Right cardiac atrium (tissue), 5 donors: ENCODE data around the gene MT1M. TPM values are rescaled to one million over a fixed set of nuclear protein-coding genes. Genes with fewer than 3 reads are reported as not detected.

Experiments
- ATAC-seq, 2 donors: fragments of 200-7000 bp; cut with Tn5 transposase; one replicate each; pipeline versions ENCODE4 v1.8.0 to v1.9.1; 2020; ENCODE audit warnings: moderate library complexity in 2 of 2, mild to moderate bottlenecking in 1 of 2
- DNase-seq, 3 donors: peaks; one replicate each; pipeline ENCODE4 v3.0.0-alpha.2; 2020
- H3K27ac ChIP-seq: one replicate; pipeline ENCODE4 v1.5.1; 2013; ENCODE audit warnings: mild to moderate bottlenecking, low read length, control low read depth, moderate library complexity
- H3K27me3 ChIP-seq: one replicate; pipeline ENCODE4 v1.6.1; 2013; ENCODE audit not compliant: control insufficient read depth, insufficient read depth
- H3K4me1 ChIP-seq: one replicate; pipeline ENCODE4 v1.6.1; 2013; ENCODE audit warnings: low read length; ENCODE audit not compliant: control insufficient read depth, insufficient read depth
- H3K4me3 ChIP-seq: one replicate; pipeline ENCODE4 v1.5.1; 2013; ENCODE audit warnings: low read length, control low read depth
- H3K9me3 ChIP-seq: one replicate; pipeline ENCODE4 v1.6.1; 2013; ENCODE audit warnings: low read length; ENCODE audit not compliant: control insufficient read depth
- WGBS: extraction: QIAGEN DNeasy Blood & Tissue Kit; methylation state at CpG from one replicate; pipeline ENCODE4 v1.1.7; 2013; 5-methylcytosine and 5-hydroxymethylcytosine counted together
- intact Hi-C, 4 donors: fragments of 100-400 bp; cut with DNase I; formaldehyde crosslinking; loops; one replicate each; pipeline versions ENCODE4 v1.11.0 to v1.14.0; 2022 to 2023
- polyA plus RNA-seq: library from polyadenylated mRNA; stranded (reverse); fragments of 200-250 nt; gene quantifications from one replicate; pipeline ENCODE4 v1.2.3, GENCODE V29; 2013
- total RNA-seq, 4 donors: library from RNA; stranded (reverse); fragmentation: NEBNext Ultra II Directional; extraction: Animal tissue kit (Norgen Biotek cat#: 25700); gene quantifications; one replicate each; pipeline ENCODE4 v1.2.1, GENCODE V29; 2021
- donor health status: healthy with polysubstance abuse.
- donor health status: DM: no; HTN: yes; CAD: no.
- donor health status: DM: no; HTN: no; CAD: no.
- donor health status: DM: no; HTN: yes; CAD: no; lungs with severe emphysema.
- donor health status: DM: yes; HTN: yes; CAD: no.

The MT1M gene
- total and polyA plus RNA-seq, 5 donors = 3.0 to 26.7 (median 7.8) TPM

- H3K4me1 ChIP-seq = peaks cover 5% of the 10 kb centered on the region
- intact Hi-C loops = no loop called here
Measured at GRCh38 chr16:56630134-56630533, 2.3 kb upstream of the MT1M start.

GRCh38 chr16:56631197-56631596 lies 1.3 kb upstream of the MT1M start:
- 90% methylated on average over 10 of the region's 10 CpGs for WGBS
- ATAC-seq (no peak), DNase-seq (no peak)
- Histone ChIP-seq H3K4me3 (no peak overlapping the region), H3K27me3 (no peaks in the 10 kb centered on the region), H3K27ac (no peak overlapping the region), H3K4me1 (peaks cover 2% of the 10 kb centered on the region), H3K9me3 (no peaks in the 10 kb centered on the region)
- intact Hi-C loops = no loop called here

More at GRCh38 chr16:56630134-56630533, 2.3 kb upstream of the MT1M start:
- no peaks in the 10 kb centered on the region for H3K27me3 ChIP-seq
- 73% methylated on average over 3 of the region's 3 CpGs for WGBS
- H3K9me3 ChIP-seq = no peaks in the 10 kb centered on the region
- H3K4me3 ChIP-seq = no peak overlapping the region
- ATAC-seq = no peak
- no peak for DNase-seq
- H3K27ac ChIP-seq = no peak overlapping the region

GRCh38 chr16:56631832-56632155 lies 665 bp upstream of the MT1M start:
- intact Hi-C loops = no loop called here
- no peaks in the 10 kb centered on the region for H3K4me1 ChIP-seq
- H3K4me3 ChIP-seq = peak overlapping the region; percentile 41
- DNase-seq = no peak
- H3K27ac ChIP-seq = peak overlapping the region; percentile 75
- 19% methylated on average over 14 of the region's 14 CpGs for WGBS
- no peak for ATAC-seq
- H3K27me3 ChIP-seq = no peaks in the 10 kb centered on the region
- H3K9me3 ChIP-seq = no peaks in the 10 kb centered on the region

DNA sequence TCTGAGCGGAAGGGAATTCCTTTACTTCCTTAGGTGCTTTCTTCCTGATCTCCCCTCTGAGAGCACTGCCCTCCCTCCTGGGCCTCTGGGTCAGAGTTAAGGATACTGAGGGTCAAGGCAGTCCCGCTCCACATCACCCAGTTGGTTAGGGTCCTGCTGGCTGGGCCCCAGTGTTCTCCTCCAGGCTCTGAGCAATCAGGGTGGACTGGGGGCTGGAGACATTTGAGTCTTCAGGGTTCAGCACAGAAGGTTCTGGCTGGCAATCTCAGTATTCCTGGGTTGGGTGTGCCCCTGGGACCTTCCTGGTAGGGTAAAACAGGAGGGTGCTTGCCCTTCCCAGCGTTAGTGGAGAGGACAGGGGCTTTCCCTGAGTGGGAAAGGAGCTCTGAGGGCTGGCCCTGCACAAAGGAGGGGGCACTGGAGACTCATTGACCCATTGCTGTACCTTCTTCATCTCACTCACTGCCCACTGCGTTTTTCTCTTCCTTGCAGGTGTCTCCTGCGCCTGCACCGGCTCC lies 448 bp downstream of the MT1M start:
- intact Hi-C loops = no loop called here
- Histone ChIP-seq H3K4me1 (no peaks in the 10 kb centered on the region), H3K27me3 (no peaks in the 10 kb centered on the region), H3K27ac (peak overlapping the region; percentile 30), H3K9me3 (no peaks in the 10 kb centered on the region), H3K4me3 (peak overlapping the region; percentile 41)
- WGBS = 51% methylated on average over 6 of the region's 6 CpGs
- ATAC-seq (peak; percentile 1 to 3), DNase-seq (peak in 1 of 3 donors; percentile 18)

DNA sequence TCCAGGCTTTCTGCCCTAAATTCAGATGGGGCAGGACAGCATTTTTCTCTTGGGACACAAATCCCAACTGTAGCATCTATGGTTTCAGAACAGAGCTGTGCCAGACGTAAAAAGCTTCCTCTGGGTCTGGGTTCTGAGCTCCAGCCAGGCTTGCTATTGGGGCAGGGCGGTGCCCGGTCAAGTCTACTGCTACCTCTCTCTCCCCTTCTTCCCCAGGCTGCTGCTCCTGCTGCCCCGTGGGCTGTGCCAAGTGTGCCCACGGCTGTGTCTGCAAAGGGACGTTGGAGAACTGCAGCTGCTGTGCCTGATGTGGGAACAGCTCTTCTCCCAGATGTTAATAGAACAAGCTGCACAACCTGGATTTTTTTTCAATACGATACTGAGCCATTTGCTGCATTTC lies 1.1 kb downstream of the MT1M start:
- no peak for DNase-seq
- Histone ChIP-seq H3K4me1 (peaks cover under 1% of the 10 kb centered on the region), H3K9me3 (no peaks in the 10 kb centered on the region), H3K27me3 (no peaks in the 10 kb centered on the region), H3K4me3 (no peak overlapping the region), H3K27ac (no peak overlapping the region)
- 60% methylated on average over 7 of the region's 7 CpGs for WGBS
- ATAC-seq = no peak
- intact Hi-C loops = no loop called here

DNA sequence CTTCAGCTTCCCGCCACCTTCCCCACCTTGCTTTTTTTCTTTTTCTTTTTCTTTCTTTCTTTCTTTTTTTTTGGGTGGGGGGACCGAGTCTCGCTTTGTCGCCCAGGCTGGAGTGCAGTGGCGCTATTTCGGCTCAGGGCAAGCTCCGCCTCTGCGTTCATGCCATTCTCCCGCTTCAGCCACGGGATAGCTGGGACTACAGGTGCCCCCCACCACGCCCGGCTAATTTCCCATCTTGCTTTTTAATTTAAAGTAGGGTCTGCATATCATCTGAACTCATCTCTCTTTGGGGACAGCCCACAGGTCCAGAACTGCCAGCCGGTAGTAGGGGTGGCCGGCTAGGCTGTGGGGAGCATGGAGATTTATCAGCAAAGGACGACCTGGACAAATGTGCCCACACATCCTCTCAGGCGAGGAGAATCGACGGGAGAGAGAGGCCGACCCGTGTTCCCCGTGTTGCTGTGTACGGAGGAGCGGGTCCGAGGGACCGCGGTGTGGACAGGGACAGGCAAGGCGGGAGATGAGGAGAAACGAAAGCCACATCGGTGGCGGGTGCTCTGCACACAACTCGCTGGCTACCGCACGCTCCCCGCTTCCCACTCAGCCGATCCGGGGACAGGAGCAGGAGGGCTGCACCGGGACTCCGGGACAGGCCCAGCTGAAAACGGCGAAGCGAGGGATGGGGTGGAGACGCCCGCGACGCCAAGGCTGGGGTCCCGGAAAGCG lies 2.4 kb downstream of the MT1M start:
- no peak for ATAC-seq
- Histone ChIP-seq H3K4me1 (peaks cover 1% of the 10 kb centered on the region), H3K4me3 (peak overlapping the region; percentile 5), H3K27me3 (no peaks in the 10 kb centered on the region), H3K9me3 (no peaks in the 10 kb centered on the region), H3K27ac (no peak overlapping the region)
- peak in 1 of 3 donors; percentile 27 for DNase-seq
- intact Hi-C loops = no loop called here
- 26% methylated on average over 47 of the region's 47 CpGs for WGBS

- H3K4me3 ChIP-seq = peak overlapping the region; percentile 5
- H3K4me1 ChIP-seq = peaks cover 1% of the 10 kb centered on the region
- no peak overlapping the region for H3K27ac ChIP-seq
- DNase-seq = no peak
- ATAC-seq = no peak
- H3K27me3 ChIP-seq = no peaks in the 10 kb centered on the region
- intact Hi-C loops = no loop called here
- H3K9me3 ChIP-seq = no peaks in the 10 kb centered on the region
- WGBS = 15% methylated on average over 40 of the region's 40 CpGs
Measured at GRCh38 chr16:56635441-56635967, 3.0 kb downstream of the MT1M start.

GRCh38 chr16:56636616-56637413 lies 4.4 kb downstream of the MT1M start:
- intact Hi-C loops = no loop called here
- 50% methylated on average over 9 of the region's 9 CpGs for WGBS
- Histone ChIP-seq H3K4me3 (no peak overlapping the region), H3K27me3 (no peaks in the 10 kb centered on the region), H3K27ac (no peak overlapping the region), H3K4me1 (peaks cover 1% of the 10 kb centered on the region), H3K9me3 (no peaks in the 10 kb centered on the region)
- DNase-seq = no peak
- ATAC-seq = no peak

DNA sequence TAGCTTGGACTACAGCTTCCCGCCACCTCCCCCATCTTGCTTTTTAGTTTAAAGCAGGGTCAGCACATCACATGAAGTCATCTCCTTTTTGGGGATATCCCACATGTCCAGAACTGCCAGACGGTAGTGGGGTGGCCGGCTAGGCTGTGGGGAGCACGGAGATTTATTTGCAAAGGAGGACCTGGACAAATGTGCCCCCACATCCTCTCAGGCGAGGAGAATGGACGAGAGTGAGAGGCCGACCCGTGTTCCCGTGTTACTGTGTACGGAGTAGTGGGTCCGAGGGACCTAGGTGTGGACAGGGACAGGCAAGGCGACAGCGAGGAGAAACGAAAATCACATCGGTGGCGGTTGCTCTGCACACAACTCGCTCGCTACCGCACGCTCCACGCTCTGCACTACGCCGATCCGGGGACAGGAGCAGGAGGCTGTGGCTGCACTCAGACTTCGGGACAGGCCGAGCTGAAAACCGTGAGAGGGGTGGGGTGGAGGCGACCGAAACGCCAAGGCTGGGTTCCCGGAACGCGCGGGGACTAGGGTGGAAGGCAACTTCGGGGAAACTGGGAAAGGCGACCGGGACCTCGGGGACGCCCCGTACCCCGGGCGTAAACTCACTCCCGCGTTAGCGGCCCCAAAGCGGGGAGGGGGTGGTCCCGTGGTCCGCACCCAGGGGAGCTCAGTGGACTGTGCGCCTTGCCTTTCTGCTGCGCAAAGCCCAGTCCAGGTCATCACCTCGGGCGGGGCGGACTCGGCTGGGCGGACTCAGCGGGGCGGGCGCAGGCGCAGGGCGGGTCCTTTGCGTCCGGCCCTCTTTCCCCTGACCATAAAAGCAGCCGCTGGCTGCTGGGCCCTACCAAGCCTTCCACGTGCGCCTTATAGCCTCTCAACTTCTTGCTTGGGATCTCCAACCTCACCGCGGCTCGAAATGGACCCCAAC lies 5.6 kb downstream of the MT1M start, which contains the start of gene MT1A:
TSS of gene MT1A (plus strand) at position 853 of the 937 bp plus-strand sequence. CDS start at position 926, 73 bp downstream.
- no peaks in the 10 kb centered on the region for H3K9me3 ChIP-seq
- intact Hi-C loops = no loop called here
- H3K4me3 ChIP-seq = peak within 1 kb of the TSS; percentile 51
- no peaks in the 10 kb centered on the region for H3K27me3 ChIP-seq
- peak; percentile 91 to 95 (median 93) for DNase-seq
- peak; percentile 91 for ATAC-seq
- 7% methylated on average over 68 of the region's 68 CpGs for WGBS
- peak within 1 kb of the TSS; percentile 3 for H3K27ac ChIP-seq
- H3K4me1 ChIP-seq = peaks cover 1% of the 10 kb centered on the region

GRCh38 chr16:56639045-56639444 lies 6.6 kb downstream of the MT1M start:
- DNase-seq (no peak), ATAC-seq (no peak)
- Histone ChIP-seq H3K4me3 (no peak overlapping the region), H3K27ac (no peak overlapping the region), H3K9me3 (no peaks in the 10 kb centered on the region), H3K27me3 (no peaks in the 10 kb centered on the region), H3K4me1 (peaks cover 1% of the 10 kb centered on the region)
- intact Hi-C loops = no loop called here
- 66% methylated on average over 1 of the region's 1 CpG for WGBS
